Muscle of leg (tissue), 11 donors: ENCODE measurements around the gene TRIM33. TPM values are rescaled to one million over a fixed set of nuclear protein-coding genes. Genes with fewer than 3 reads are reported as not detected.

Experiments used
- DNase-seq: peaks from one replicate; pipeline ENCODE4 v3.0.0; 2013
- H3K27ac ChIP-seq: one replicate; pipeline ENCODE4 v1.5.1; 2013; ENCODE audit warnings: mild to moderate bottlenecking, low read length, control low read depth
- H3K27me3 ChIP-seq: one replicate; pipeline ENCODE4 v1.6.1; 2013; ENCODE audit warnings: low read length; ENCODE audit not compliant: control insufficient read depth, insufficient read depth
- H3K36me3 ChIP-seq: one replicate; pipeline ENCODE4 v1.6.1; 2013; ENCODE audit warnings: low read length; ENCODE audit not compliant: control insufficient read depth, insufficient read depth
- H3K4me1 ChIP-seq: one replicate; pipeline ENCODE4 v1.6.1; 2013; ENCODE audit warnings: low read length; ENCODE audit not compliant: control insufficient read depth, insufficient read depth
- H3K4me3 ChIP-seq: one replicate; pipeline ENCODE4 v1.5.1; 2013; ENCODE audit warnings: low read length, control low read depth
- H3K9me3 ChIP-seq: replicated peaks from 2 replicates; pipeline ENCODE4 v1.6.1; 2013; ENCODE audit warnings: low read depth, low read length; ENCODE audit not compliant: control insufficient read depth
- WGBS: methylation state at CpG from one replicate; pipeline ENCODE4 v1.1.5; 2013; ENCODE audit warnings: missing lambda C conversion rate; ENCODE audit not compliant: insufficient coverage; 5-methylcytosine and 5-hydroxymethylcytosine counted together
- polyA plus RNA-seq, 8 donors: library from polyadenylated mRNA; unstranded; fragments of 120-200 nt; gene quantifications; one replicate each; pipeline versions ENCODE4 v1.2.1 to v1.2.3, GENCODE V29; 2013; ENCODE audit warnings: inconsistent platforms in 1 of 8, low replicate concordance in 1 of 8; ENCODE audit not compliant: insufficient read length in 8 of 8, insufficient read depth in 1 of 8
- total RNA-seq: library from RNA; stranded (reverse); fragments of 120-200 nt; gene quantifications from one replicate; pipeline ENCODE4 v1.2.4, GENCODE V29; 2013

TRIM33 gene
- total and polyA plus RNA-seq, 9 donors = 14.3 to 26.2 (median 18.2) TPM

GRCh38 chr1:114545796-114546195 is 34.8 kb upstream of the TRIM33 start:
- no peaks in the 10 kb centered on the region for H3K9me3 ChIP-seq
- H3K27ac ChIP-seq = no peak overlapping the region
- 80% methylated on average over 1 of the region's 2 CpGs for WGBS
- no peak overlapping the region for H3K4me3 ChIP-seq
- no peaks in the 10 kb centered on the region for H3K36me3 ChIP-seq
- no peak for DNase-seq
- no peaks in the 10 kb centered on the region for H3K4me1 ChIP-seq
- H3K27me3 ChIP-seq = no peaks in the 10 kb centered on the region

- H3K27me3 ChIP-seq = no peaks in the 10 kb centered on the region
- no peaks in the 10 kb centered on the region for H3K36me3 ChIP-seq
- no peak overlapping the region for H3K4me3 ChIP-seq
- no peaks in the 10 kb centered on the region for H3K4me1 ChIP-seq
- H3K9me3 ChIP-seq = no peaks in the 10 kb centered on the region
- H3K27ac ChIP-seq = no peak overlapping the region
- DNase-seq = no peak
- no CpG with 5 or more reads among the region's 1 CpG for WGBS
These were observed 34.3 kb upstream of the TRIM33 start for GRCh38 chr1:114545315-114545714.

GRCh38 chr1:114540821-114541220 is 29.8 kb upstream of the TRIM33 start:
- Histone ChIP-seq H3K9me3 (no peaks in the 10 kb centered on the region), H3K4me1 (no peaks in the 10 kb centered on the region)
- WGBS = 51% methylated on average over 4 of the region's 6 CpGs

GRCh38 chr1:114540272-114540671 is 29.3 kb upstream of the TRIM33 start:
- WGBS = no CpG with 5 or more reads among the region's 3 CpGs
- Histone ChIP-seq H3K27me3 (no peaks in the 10 kb centered on the region), H3K4me1 (no peaks in the 10 kb centered on the region), H3K36me3 (no peaks in the 10 kb centered on the region), H3K9me3 (no peaks in the 10 kb centered on the region), H3K27ac (no peak overlapping the region), H3K4me3 (no peak overlapping the region)
- DNase-seq = no peak

More at GRCh38 chr1:114540821-114541220, 29.8 kb upstream of the TRIM33 start:
- Histone ChIP-seq H3K4me3 (no peak overlapping the region), H3K27ac (no peak overlapping the region), H3K36me3 (no peaks in the 10 kb centered on the region), H3K27me3 (no peaks in the 10 kb centered on the region)
- no peak for DNase-seq

- no peaks in the 10 kb centered on the region for H3K9me3 ChIP-seq
- no peaks in the 10 kb centered on the region for H3K4me1 ChIP-seq
- no peaks in the 10 kb centered on the region for H3K36me3 ChIP-seq
- no peaks in the 10 kb centered on the region for H3K27me3 ChIP-seq
- 80% methylated on average over 7 of the region's 7 CpGs for WGBS
- no peak overlapping the region for H3K27ac ChIP-seq
- no peak overlapping the region for H3K4me3 ChIP-seq
- no peak for DNase-seq
These were observed 25.0 kb upstream of the TRIM33 start for GRCh38 chr1:114536043-114536442.

GRCh38 chr1:114535401-114535800 is 24.4 kb upstream of the TRIM33 start:
- H3K27ac ChIP-seq = no peak overlapping the region
- no peaks in the 10 kb centered on the region for H3K4me1 ChIP-seq
- H3K36me3 ChIP-seq = no peaks in the 10 kb centered on the region
- H3K4me3 ChIP-seq = no peak overlapping the region
- no CpG with 5 or more reads among the region's 1 CpG for WGBS
- H3K27me3 ChIP-seq = no peaks in the 10 kb centered on the region
- H3K9me3 ChIP-seq = no peaks in the 10 kb centered on the region
- no peak for DNase-seq

GRCh38 chr1:114531094-114531493 is 20.1 kb upstream of the TRIM33 start:
- WGBS = no CpG with 5 or more reads among the region's 1 CpG
- no peak overlapping the region for H3K27ac ChIP-seq
- no peaks in the 10 kb centered on the region for H3K27me3 ChIP-seq
- no peaks in the 10 kb centered on the region for H3K9me3 ChIP-seq
- H3K4me3 ChIP-seq = no peak overlapping the region
- H3K36me3 ChIP-seq = no peaks in the 10 kb centered on the region
- no peaks in the 10 kb centered on the region for H3K4me1 ChIP-seq
- DNase-seq = no peak

- no CpG with 5 or more reads among the region's 2 CpGs for WGBS
- no peak overlapping the region for H3K27ac ChIP-seq
- H3K36me3 ChIP-seq = no peaks in the 10 kb centered on the region
- no peak overlapping the region for H3K4me3 ChIP-seq
- no peaks in the 10 kb centered on the region for H3K9me3 ChIP-seq
- H3K4me1 ChIP-seq = no peaks in the 10 kb centered on the region
- no peak for DNase-seq
- H3K27me3 ChIP-seq = no peaks in the 10 kb centered on the region
These were observed 19.2 kb upstream of the TRIM33 start for GRCh38 chr1:114530224-114530623.

- H3K27me3 ChIP-seq = no peaks in the 10 kb centered on the region
- DNase-seq = no peak
These were observed 13.9 kb upstream of the TRIM33 start for GRCh38 chr1:114524944-114525343.

GRCh38 chr1:114522264-114522575 is 11.2 kb upstream of the TRIM33 start:
- DNase-seq = no peak
- no CpG with 5 or more reads among the region's 2 CpGs for WGBS
- Histone ChIP-seq H3K27ac (no peak overlapping the region), H3K36me3 (no peaks in the 10 kb centered on the region), H3K4me3 (no peak overlapping the region), H3K27me3 (no peaks in the 10 kb centered on the region), H3K9me3 (no peaks in the 10 kb centered on the region), H3K4me1 (no peaks in the 10 kb centered on the region)

More at GRCh38 chr1:114524944-114525343, 13.9 kb upstream of the TRIM33 start:
- no peaks in the 10 kb centered on the region for H3K9me3 ChIP-seq
- H3K4me3 ChIP-seq = no peak overlapping the region
- no peak overlapping the region for H3K27ac ChIP-seq
- H3K4me1 ChIP-seq = no peaks in the 10 kb centered on the region
- H3K36me3 ChIP-seq = no peaks in the 10 kb centered on the region

- no peak for DNase-seq
- Histone ChIP-seq H3K36me3 (no peaks in the 10 kb centered on the region), H3K4me1 (no peaks in the 10 kb centered on the region), H3K9me3 (no peaks in the 10 kb centered on the region), H3K27ac (no peak overlapping the region), H3K4me3 (no peak overlapping the region), H3K27me3 (no peaks in the 10 kb centered on the region)
- WGBS = no CpG with 5 or more reads among the region's 8 CpGs
These were observed 10.6 kb upstream of the TRIM33 start for GRCh38 chr1:114521396-114522263.
